Stimulated activated CD8-positive, alpha-beta memory T cell treated with anti-CD3 and anti-CD28 coated beads, Interleukin-12 subunit alpha, Interleukin-12 subunit beta, amount 100 ng/mL, for 4 hours (primary cell): ENCODE results near the gene TKFC.

Experiments used
- DNase-seq: peaks from one replicate; pipeline ENCODE4 v3.0.0-alpha.2; 2020; ENCODE audit warnings: low read depth

The TKFC gene

GRCh38 chr11:61332797-61333549, at the start of gene TKFC, which contains the start of gene DDB1:
TSS of gene TKFC (plus strand) at chr11:61333228. CDS start at chr11:61334729, 1,501 bp downstream.
TSS of gene DDB1 (minus strand) at chr11:61333105. CDS start at chr11:61332968, 137 bp downstream.
- peak; percentile 97 for DNase-seq

GRCh38 chr11:61283613-61284012, 49.4 kb upstream of the TKFC start:
- DNase-seq, result no peak

GRCh38 chr11:61287338-61287977, 45.6 kb upstream of the TKFC start:
- no peak for DNase-seq

GRCh38 chr11:61290905-61291690, 41.9 kb upstream of the TKFC start:
- no peak for DNase-seq

- no peak for DNase-seq
Observed at GRCh38 chr11:61292356-61292755, 40.7 kb upstream of the TKFC start.

GRCh38 chr11:61293867-61294716, 38.9 kb upstream of the TKFC start:
- peak; percentile 42 for DNase-seq

GRCh38 chr11:61294717-61295595, 38.1 kb upstream of the TKFC start, which contains the start of gene VWCE:
TSS of gene VWCE (minus strand) at chr11:61295316. CDS start at chr11:61295037, 279 bp downstream.
- DNase-seq, result peak; percentile 59

GRCh38 chr11:61295596-61295926, 37.5 kb upstream of the TKFC start:
- no peak for DNase-seq

GRCh38 chr11:61297341-61297740, 35.7 kb upstream of the TKFC start:
- DNase-seq, result no peak

- DNase-seq, result no peak
Observed at GRCh38 chr11:61297746-61298145, 35.3 kb upstream of the TKFC start.

GRCh38 chr11:61298663-61299244, 34.3 kb upstream of the TKFC start:
- no peak for DNase-seq

GRCh38 chr11:61302550-61302949, 30.5 kb upstream of the TKFC start:
- no peak for DNase-seq

GRCh38 chr11:61303725-61304124, 29.3 kb upstream of the TKFC start:
- DNase-seq, result no peak

GRCh38 chr11:61305417-61305816, 27.6 kb upstream of the TKFC start:
- no peak for DNase-seq

GRCh38 chr11:61306221-61306620, 26.8 kb upstream of the TKFC start:
- no peak for DNase-seq

- no peak for DNase-seq
Observed at GRCh38 chr11:61307354-61307753, 25.7 kb upstream of the TKFC start.

GRCh38 chr11:61309141-61309540, 23.9 kb upstream of the TKFC start:
- DNase-seq, result no peak

- DNase-seq, result no peak
Observed at GRCh38 chr11:61309739-61310138, 23.3 kb upstream of the TKFC start.

GRCh38 chr11:61310749-61311148, 22.3 kb upstream of the TKFC start:
- DNase-seq, result no peak

- DNase-seq, result no peak
Observed at GRCh38 chr11:61315260-61315659, 17.8 kb upstream of the TKFC start.
